Gastroesophageal sphincter (tissue), 3 donors: Measurements from ENCODE around the gene SMIM26.

Experiments
- CTCF ChIP-seq, 4 experiments: fragments of 200-600 bp in 2 of 4; fragments of 450-650 bp in 2 of 4; sonication (generic) in 1 of 4; IDR thresholded peaks; one replicate each; pipeline ENCODE4 v1.5.1; 2017 to 2019; ENCODE audit warnings: antibody characterized with exemption in 4 of 4, mild to moderate bottlenecking in 2 of 4, moderate library complexity in 2 of 4
- POLR2A ChIP-seq, 2 donors: fragments of 450-650 bp; IDR thresholded peaks; one replicate each; pipeline ENCODE4 v1.6.1; 2017; ENCODE audit warnings: antibody characterized with exemption in 2 of 2, mild to moderate bottlenecking in 2 of 2, moderate library complexity in 1 of 2

- no peak for TF ChIP-seq CTCF (IDR thresholded peaks at IDR 0.05)
- no peak for TF ChIP-seq POLR2A (IDR thresholded peaks at IDR 0.05)
These were observed 18.8 kb upstream of the SMIM26 start for GRCh38 chr20:18548465-18548864.
